Nephron (organoid): ENCODE measurements around the gene FAM222B.
A peak's percentile ranks its signal among the peaks of the same experiment; 100 is the strongest.

Experiments
- H3K27ac Mint-ChIP-seq, 3 experiments: 2 replicates each; pipeline ENCODE4 v1.8.0; 2020; ENCODE audit warnings: mixed read lengths in 3 of 3, mild to moderate bottlenecking in 2 of 3, moderate library complexity in 1 of 3
- H3K27me3 Mint-ChIP-seq: 2 replicates; pipeline ENCODE4 v1.8.0; 2021; ENCODE audit warnings: low read depth, mild to moderate bottlenecking, moderate library complexity, mixed read lengths
- H3K36me3 Mint-ChIP-seq: 2 replicates; pipeline ENCODE4 v1.8.0; 2020; ENCODE audit warnings: low read depth, mixed read lengths
- H3K4me1 Mint-ChIP-seq: 2 replicates; pipeline ENCODE4 v1.8.0; 2020; ENCODE audit warnings: mixed read lengths
- H3K4me3 Mint-ChIP-seq, 3 experiments: 2 replicates each; pipeline ENCODE4 v1.8.0; 2020; ENCODE audit warnings: mild to moderate bottlenecking in 3 of 3, mixed read lengths in 3 of 3, moderate library complexity in 2 of 3
- H3K9me3 Mint-ChIP-seq: 2 replicates; pipeline ENCODE4 v1.8.0; 2020; ENCODE audit warnings: mixed read lengths
- CTCF ChIP-seq, 3 experiments: fragments of 200-600 bp; sonication (generic); IDR thresholded peaks; one replicate each; pipeline ENCODE4 v1.5.0; 2021; ENCODE audit warnings: antibody characterized with exemption in 3 of 3; ENCODE audit not compliant: unreplicated experiment in 3 of 3

FAM222B gene

GRCh38 chr17:28765038-28765437, 77.6 kb downstream of the FAM222B start:
- H3K36me3 Mint-ChIP-seq: peaks cover 25% of the 10 kb centered on the region
- peak overlapping the region in 1 of 3 experiments; percentile 48 for H3K27ac Mint-ChIP-seq
- H3K4me3 Mint-ChIP-seq: no peak overlapping the region
- no peaks in the 10 kb centered on the region for H3K27me3 Mint-ChIP-seq
- no peak for TF ChIP-seq CTCF (IDR thresholded peaks at IDR 0.05; ENCODE audit: unreplicated experiment in 3 of 3)
- H3K4me1 Mint-ChIP-seq: peaks cover 5% of the 10 kb centered on the region
- H3K9me3 Mint-ChIP-seq: no peaks in the 10 kb centered on the region

DNA sequence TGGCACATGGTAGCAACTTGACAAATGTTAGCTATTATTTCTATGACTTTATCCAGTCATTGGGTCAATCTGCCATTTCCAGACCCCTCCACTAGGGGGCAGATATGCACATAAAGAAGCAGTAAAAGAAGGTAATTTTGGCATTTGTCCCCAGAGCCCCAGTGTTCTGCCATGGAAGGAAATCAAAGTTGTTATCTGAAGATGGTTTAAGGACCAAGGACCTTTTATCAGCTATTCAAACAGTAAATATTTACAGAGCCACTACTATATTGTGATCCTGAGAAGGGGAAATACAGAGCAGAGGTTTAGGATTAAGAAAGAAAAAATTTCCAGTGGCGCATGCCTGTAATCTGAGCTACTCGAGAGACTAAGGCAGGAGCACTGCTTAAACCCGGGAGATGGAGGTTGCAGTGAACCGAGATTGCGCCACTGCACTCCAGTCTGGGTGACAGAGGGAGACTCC, 78.8 kb downstream of the FAM222B start:
- Mint-ChIP-seq H3K36me3 (peaks cover 28% of the 10 kb centered on the region), H3K4me1 (peaks cover 5% of the 10 kb centered on the region), H3K27me3 (no peaks in the 10 kb centered on the region), H3K27ac (peak overlapping the region in 2 of 3 experiments; percentile 41 to 54), H3K9me3 (no peaks in the 10 kb centered on the region), H3K4me3 (no peak overlapping the region)
- TF ChIP-seq CTCF (IDR thresholded peaks at IDR 0.05; ENCODE audit: unreplicated experiment in 3 of 3): peak; percentile 87 to 89 (median 88)

GRCh38 chr17:28763137-28763799, 79.3 kb downstream of the FAM222B start:
- peaks cover 33% of the 10 kb centered on the region for H3K36me3 Mint-ChIP-seq
- H3K27ac Mint-ChIP-seq: no peak overlapping the region
- H3K9me3 Mint-ChIP-seq: no peaks in the 10 kb centered on the region
- no peak for TF ChIP-seq CTCF (IDR thresholded peaks at IDR 0.05; ENCODE audit: unreplicated experiment in 3 of 3)
- no peaks in the 10 kb centered on the region for H3K27me3 Mint-ChIP-seq
- H3K4me3 Mint-ChIP-seq: no peak overlapping the region
- H3K4me1 Mint-ChIP-seq: peaks cover 5% of the 10 kb centered on the region

DNA sequence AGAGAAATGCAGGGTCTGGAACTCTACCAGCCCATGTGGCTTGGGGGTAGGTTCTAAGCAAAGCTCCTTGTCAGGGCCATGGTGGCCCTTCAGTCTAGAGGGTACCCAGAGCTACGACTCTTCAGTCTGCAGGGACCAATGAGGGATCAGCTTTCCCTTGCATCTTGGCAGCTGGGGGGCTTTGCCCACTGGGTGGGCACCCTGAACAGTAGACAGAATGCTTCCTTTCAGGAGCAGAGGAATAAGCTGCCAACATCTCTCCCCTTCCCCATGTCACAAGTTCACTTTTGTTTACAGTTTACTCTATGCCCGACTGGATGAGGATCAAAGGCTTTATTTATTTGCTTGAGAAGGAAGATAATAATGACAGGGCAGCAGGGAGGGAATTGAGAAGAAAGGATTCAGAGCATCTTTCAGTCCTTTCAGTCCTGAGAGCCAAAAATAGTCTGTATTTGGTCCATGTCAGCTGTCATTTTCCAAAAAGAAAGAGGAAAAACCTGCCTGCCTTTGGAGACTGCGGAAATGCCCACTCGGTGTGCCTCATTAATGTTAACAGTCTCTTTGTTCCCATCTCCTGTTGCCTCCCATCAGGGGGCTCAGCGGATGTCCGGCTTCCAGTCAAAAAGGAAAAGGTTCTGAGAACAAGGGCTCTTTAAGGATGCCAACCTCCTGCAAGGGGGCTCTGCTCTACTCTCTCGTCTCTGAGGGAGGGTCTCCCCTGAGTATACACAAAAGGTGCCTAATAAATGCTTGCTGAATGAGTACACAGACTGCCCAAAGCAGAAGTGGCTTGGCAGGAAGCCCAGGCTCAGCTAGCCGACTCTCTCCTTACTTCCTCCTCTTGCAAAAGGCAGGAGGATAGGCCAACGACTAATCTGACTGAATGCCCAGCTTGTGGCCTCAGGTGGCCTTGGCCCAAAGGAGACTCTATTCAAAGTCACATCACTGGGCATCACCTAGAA, 81.7 kb downstream of the FAM222B start:
- H3K27me3 Mint-ChIP-seq: no peaks in the 10 kb centered on the region
- TF ChIP-seq CTCF (IDR thresholded peaks at IDR 0.05; ENCODE audit: unreplicated experiment in 3 of 3): no peak

GRCh38 chr17:28759256-28759865, 83.2 kb downstream of the FAM222B start:
- no peak for TF ChIP-seq CTCF (IDR thresholded peaks at IDR 0.05; ENCODE audit: unreplicated experiment in 3 of 3)
- peaks cover 5% of the 10 kb centered on the region for H3K4me1 Mint-ChIP-seq
- no peak overlapping the region for H3K4me3 Mint-ChIP-seq
- H3K27me3 Mint-ChIP-seq: no peaks in the 10 kb centered on the region
- H3K27ac Mint-ChIP-seq: no peak overlapping the region
- no peaks in the 10 kb centered on the region for H3K9me3 Mint-ChIP-seq
- H3K36me3 Mint-ChIP-seq: peaks cover 49% of the 10 kb centered on the region

More for the DNA sequence above, 81.7 kb downstream of the FAM222B start:
- no peaks in the 10 kb centered on the region for H3K9me3 Mint-ChIP-seq
- peaks cover 54% of the 10 kb centered on the region for H3K36me3 Mint-ChIP-seq
- peak overlapping the region in 1 of 3 experiments; percentile 46 for H3K27ac Mint-ChIP-seq
- H3K4me1 Mint-ChIP-seq: peaks cover 5% of the 10 kb centered on the region
- H3K4me3 Mint-ChIP-seq: no peak overlapping the region
